RWPE1 (cell line): Measurements from ENCODE around the gene LIMA1.
A peak's percentile ranks its signal among the peaks of the same experiment; 100 is the strongest.

ENCODE experiments used
- CTCF ChIA-PET: fragments of 350-600 bp; sonication (Branson Sonifier 250); formaldehyde crosslinking; extraction: SDS; loops from one replicate; lab custom pipeline; 2021; lab: Yijun Ruan, JAX
- POLR2A ChIA-PET: fragments of 400-600 bp; formaldehyde crosslinking; extraction: SDS; loops from one replicate; lab custom pipeline; 2020; ENCODE audit warnings: antibody characterized with exemption; ENCODE audit not compliant: low non-redundant PET; lab: Yijun Ruan, JAX
- DNase-seq: peaks from one replicate; pipeline ENCODE4 v3.0.0; 2012; ENCODE audit warnings: low spot score
- H3K27ac ChIP-seq: fragments of 450-650 bp; 2 replicates; pipeline ENCODE4 v1.5.1; 2017
- TF ChIP-seq, protein P1 (sequence below): fragments of 450-650 bp; conservative IDR thresholded peaks from 2 replicates; pipeline ENCODE4 v1.5.1; 2017; ENCODE audit warnings: low read depth, mild to moderate bottlenecking

The LIMA1 gene

DNA sequence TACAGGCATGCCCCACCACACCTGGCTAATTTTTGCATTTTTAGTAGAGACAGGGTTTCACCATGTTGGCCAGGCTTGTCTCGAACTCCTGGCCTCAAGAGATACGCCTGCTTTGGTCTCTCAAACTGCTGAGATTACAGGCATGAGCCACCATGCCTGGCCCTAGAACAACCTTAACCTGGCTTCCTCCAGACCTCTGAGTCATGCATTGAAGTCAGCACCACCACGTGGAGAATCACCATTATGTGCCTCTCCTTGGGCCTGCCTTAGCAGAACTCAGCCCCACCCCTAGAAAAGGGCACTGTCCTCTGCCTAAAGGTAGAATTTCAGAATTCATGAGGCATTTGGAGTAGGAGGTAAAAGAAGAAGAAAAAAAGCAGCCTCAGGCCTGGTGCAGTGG, 49.0 kb downstream of the LIMA1 start:
- peak; percentile 72 for DNase-seq
- H3K27ac ChIP-seq = peak overlapping the region; percentile 57
- TF ChIP-seq, protein P1, sequence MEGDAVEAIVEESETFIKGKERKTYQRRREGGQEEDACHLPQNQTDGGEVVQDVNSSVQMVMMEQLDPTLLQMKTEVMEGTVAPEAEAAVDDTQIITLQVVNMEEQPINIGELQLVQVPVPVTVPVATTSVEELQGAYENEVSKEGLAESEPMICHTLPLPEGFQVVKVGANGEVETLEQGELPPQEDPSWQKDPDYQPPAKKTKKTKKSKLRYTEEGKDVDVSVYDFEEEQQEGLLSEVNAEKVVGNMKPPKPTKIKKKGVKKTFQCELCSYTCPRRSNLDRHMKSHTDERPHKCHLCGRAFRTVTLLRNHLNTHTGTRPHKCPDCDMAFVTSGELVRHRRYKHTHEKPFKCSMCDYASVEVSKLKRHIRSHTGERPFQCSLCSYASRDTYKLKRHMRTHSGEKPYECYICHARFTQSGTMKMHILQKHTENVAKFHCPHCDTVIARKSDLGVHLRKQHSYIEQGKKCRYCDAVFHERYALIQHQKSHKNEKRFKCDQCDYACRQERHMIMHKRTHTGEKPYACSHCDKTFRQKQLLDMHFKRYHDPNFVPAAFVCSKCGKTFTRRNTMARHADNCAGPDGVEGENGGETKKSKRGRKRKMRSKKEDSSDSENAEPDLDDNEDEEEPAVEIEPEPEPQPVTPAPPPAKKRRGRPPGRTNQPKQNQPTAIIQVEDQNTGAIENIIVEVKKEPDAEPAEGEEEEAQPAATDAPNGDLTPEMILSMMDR = no peak
- CTCF ChIA-PET = interaction anchor here (0.9 kb wide), 1 partner anchor 12 kb away, joined by 4 read pairs; no protein-coding TSS in a partner anchor
- POLR2A ChIA-PET = interaction anchor here (0.5 kb wide), 1 partner anchor 21 kb away, joined by 3 read pairs; no protein-coding TSS in a partner anchor

GRCh38 chr12:50232771-50233209, 50.5 kb downstream of the LIMA1 start:
- DNase-seq = no peak
- TF ChIP-seq, protein P1 = no peak
- ChIA-PET CTCF (no interaction called here), POLR2A (no interaction called here)
- no peak overlapping the region for H3K27ac ChIP-seq

- TF ChIP-seq, protein P1 = no peak
- ChIA-PET CTCF (interaction anchor here (0.7 kb wide), 1 partner anchor 50 kb away, joined by 5 read pairs; no protein-coding TSS in a partner anchor), POLR2A (no interaction called here)
- H3K27ac ChIP-seq = no peak overlapping the region
- no peak for DNase-seq
Measured at GRCh38 chr12:50232206-50232605, 51.1 kb downstream of the LIMA1 start.

DNA sequence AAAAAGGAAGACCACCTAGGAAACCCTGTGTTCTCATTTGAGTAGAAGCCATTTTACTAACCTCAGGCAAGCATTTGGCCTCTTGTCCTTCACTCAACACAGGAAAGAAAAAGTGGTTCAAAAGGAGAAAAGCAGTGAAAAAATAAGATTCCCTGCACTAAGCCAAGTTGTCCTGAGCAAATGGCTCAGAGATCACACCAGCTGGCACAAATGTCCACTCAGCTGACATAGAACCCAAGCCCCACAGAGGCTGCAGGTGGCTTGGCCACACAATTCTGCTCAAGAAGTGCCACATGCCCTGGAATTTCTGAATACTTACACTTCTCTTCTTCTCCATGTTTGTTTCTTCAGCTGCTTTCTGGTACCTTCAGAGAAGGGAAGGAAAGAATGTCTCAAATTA, 52.0 kb downstream of the LIMA1 start:
- DNase-seq = no peak
- H3K27ac ChIP-seq = no peak overlapping the region
- TF ChIP-seq, protein P1 = no peak
- POLR2A ChIA-PET = no interaction called here
- CTCF ChIA-PET = interaction anchor here (0.5 to 0.7 kb wide), 2 partner anchors 51 to 117 kb away, joined by 3 to 5 read pairs; no protein-coding TSS in a partner anchor

DNA sequence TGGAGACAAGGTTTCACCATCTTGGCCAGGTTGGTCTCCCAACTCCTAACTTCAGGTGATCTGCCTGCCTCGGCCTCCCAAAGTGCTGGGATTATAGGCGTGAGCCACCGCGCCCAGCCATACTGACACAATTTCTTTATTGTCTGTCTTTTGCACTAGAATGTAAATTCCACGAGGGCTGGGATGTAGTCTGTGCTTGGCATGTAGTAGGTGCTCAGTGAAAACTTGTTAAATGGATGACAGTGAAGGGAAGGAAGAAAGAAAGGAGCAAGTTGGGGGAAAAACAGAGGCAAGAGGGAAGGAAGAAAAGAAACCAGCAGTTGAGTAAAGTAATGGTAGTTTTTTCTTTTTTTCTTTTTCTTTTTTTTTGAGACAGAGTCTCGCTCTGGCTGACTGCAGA, 53.1 kb downstream of the LIMA1 start:
- no peak for DNase-seq
- ChIA-PET POLR2A (no interaction called here), CTCF (interaction anchor here (0.6 kb wide), 1 partner anchor 13 kb away, joined by 3 read pairs; no protein-coding TSS in a partner anchor)
- no peak overlapping the region; the same call in 1 of the 2 replicates for H3K27ac ChIP-seq
- TF ChIP-seq, protein P1 = no peak

DNA sequence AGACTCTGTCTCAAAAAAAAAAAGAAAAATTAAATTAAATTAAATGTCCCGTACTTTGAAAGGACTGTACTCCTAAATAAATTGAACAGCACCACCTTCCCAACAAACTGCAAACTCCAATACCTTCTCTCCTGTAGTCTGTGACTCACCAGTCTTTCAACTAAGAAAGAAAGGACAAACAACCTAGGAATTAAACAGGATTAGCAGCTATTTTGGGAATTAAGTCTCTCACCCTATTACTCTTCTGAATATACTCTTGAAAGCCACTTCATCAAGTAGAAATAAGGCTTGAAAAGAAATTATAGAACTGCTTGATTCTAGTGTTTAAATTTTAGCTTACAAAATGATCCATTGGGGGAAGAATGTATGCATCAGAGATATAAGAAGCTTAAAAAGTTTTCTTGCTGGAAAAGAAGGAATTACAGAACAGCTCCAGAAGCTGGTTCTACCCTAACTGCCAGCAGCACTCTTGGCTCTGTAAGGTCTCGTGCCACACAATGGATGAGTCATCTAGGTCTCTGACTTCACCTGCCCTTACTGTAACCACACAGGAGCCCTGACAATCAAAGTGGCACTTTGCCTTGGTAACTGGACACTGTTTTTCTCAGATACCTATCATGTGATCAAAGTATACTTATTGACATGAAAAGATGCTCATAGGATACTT, 59.2 kb downstream of the LIMA1 start:
- ChIA-PET POLR2A (no interaction called here), CTCF (interaction anchor here (0.6 kb wide), 1 partner anchor 38 kb away, joined by 4 read pairs; no protein-coding TSS in a partner anchor)
- peak overlapping the region; percentile 76 for H3K27ac ChIP-seq
- TF ChIP-seq, protein P1 = no peak
- DNase-seq = peak; percentile 64
